Gastroesophageal sphincter (tissue), 4 donors: Measurements from ENCODE around the gene ZZZ3. TPM values are rescaled to one million over a fixed set of nuclear protein-coding genes. Genes with fewer than 3 reads are reported as not detected.

Experiments
- ATAC-seq: fragments of 150-250 bp; one replicate; pipeline ENCODE4 v1.9.1; 2016; ENCODE audit warnings: mild to moderate bottlenecking, moderate library complexity
- H3K27ac ChIP-seq, 4 donors: fragments of 200-600 bp; sonication (generic) in 3 of 4; 1 replicate in 3 of 4; 2 replicates in 1 of 4; pipeline ENCODE4 v1.5.1; 2016 to 2019
- H3K27me3 ChIP-seq: fragments of 200-600 bp; sonication (generic); one replicate; pipeline ENCODE4 v1.5.1; 2019
- H3K36me3 ChIP-seq, 2 donors: fragments of 200-600 bp; sonication (generic); one replicate each; pipeline ENCODE4 v1.5.1; 2019; ENCODE audit warnings: control low read depth in 1 of 2
- H3K4me1 ChIP-seq, 3 donors: fragments of 200-600 bp; sonication (generic); 1 replicate in 2 of 3; 2 replicates in 1 of 3; pipeline ENCODE4 v1.5.1; 2016 to 2019; ENCODE audit warnings: control low read depth in 2 of 3
- H3K4me3 ChIP-seq, 2 donors: fragments of 200-600 bp; sonication (generic); one replicate each; pipeline ENCODE4 v1.5.1; 2019; ENCODE audit warnings: mild to moderate bottlenecking in 1 of 2, moderate library complexity in 1 of 2
- H3K9me3 ChIP-seq, 3 donors: fragments of 200-600 bp; sonication (generic); one replicate each; pipeline ENCODE4 v1.5.1; 2017 to 2019; ENCODE audit warnings: control low read depth in 2 of 3
- CTCF ChIP-seq, 4 experiments: fragments of 200-600 bp in 2 of 4; fragments of 450-650 bp in 2 of 4; sonication (generic) in 1 of 4; IDR thresholded peaks; one replicate each; pipeline ENCODE4 v1.5.1; 2017 to 2019; ENCODE audit warnings: antibody characterized with exemption in 4 of 4, mild to moderate bottlenecking in 2 of 4, moderate library complexity in 2 of 4
- EP300 ChIP-seq: sonication (generic); formaldehyde crosslinking; IDR thresholded peaks from one replicate; pipeline ENCODE4 v1.6.1; 2017; ENCODE audit warnings: antibody characterized with exemption, mild to moderate bottlenecking
- POLR2A ChIP-seq, 2 donors: fragments of 450-650 bp; IDR thresholded peaks; one replicate each; pipeline ENCODE4 v1.6.1; 2017; ENCODE audit warnings: antibody characterized with exemption in 2 of 2, mild to moderate bottlenecking in 2 of 2, moderate library complexity in 1 of 2
- POLR2AphosphoS5 ChIP-seq: sonication (generic); formaldehyde crosslinking; IDR thresholded peaks from one replicate; pipeline ENCODE4 v1.6.1; 2017; ENCODE audit warnings: antibody characterized with exemption
- WGBS, 2 donors: methylation state at CpG; one replicate each; pipeline ENCODE4 v1.1.5; 2018; ENCODE audit warnings: low coverage in 1 of 2; 5-methylcytosine and 5-hydroxymethylcytosine counted together
- total RNA-seq, 4 donors: library from RNA; depleted of rRNA; stranded (reverse); fragments of >200 nt; gene quantifications; one replicate each; pipeline ENCODE4 v1.1.0, GENCODE V29; 2016

ZZZ3 gene
- total RNA-seq, 4 donors from 2014 or later = 38.2 to 79.7 (median 53.5) TPM

- no peak overlapping the region for H3K4me3 ChIP-seq
- WGBS, 2 donors = 80 to 100% methylated on average over 1 to 3 of the region's 3 CpGs
- no peak for ATAC-seq
Observed at GRCh38 chr1:77688939-77689338, 6.5 kb upstream of the ZZZ3 start.

GRCh38 chr1:77687519-77687906 is 5.1 kb upstream of the ZZZ3 start:
- Histone ChIP-seq H3K27ac (no peak overlapping the region), H3K36me3 (peaks cover 0 to 17% of the 10 kb centered on the region in 2 donors), H3K27me3 (no peaks in the 10 kb centered on the region), H3K4me1 (peaks cover 0 to 14% (median 0%) of the 10 kb centered on the region in 3 donors), H3K9me3 (no peaks in the 10 kb centered on the region), H3K4me3 (peak overlapping the region in 1 of 2 donors; percentile 39)
- 60% methylated on average over 1 of the region's 21 CpGs; no CpG with 5 or more reads in 1 of the 2 donors for WGBS, 2 donors
- TF ChIP-seq EP300 = no peak
- no peak for TF ChIP-seq POLR2AphosphoS5
- no peak for TF ChIP-seq POLR2A (IDR thresholded peaks at IDR 0.05)
- peak in 2 of 4 experiments; percentile 25 to 38 for TF ChIP-seq CTCF (IDR thresholded peaks at IDR 0.05)
- no peak for ATAC-seq

More at GRCh38 chr1:77688939-77689338, 6.5 kb upstream of the ZZZ3 start:
- no peak overlapping the region for H3K27ac ChIP-seq
- H3K9me3 ChIP-seq = no peaks in the 10 kb centered on the region
- H3K27me3 ChIP-seq = no peaks in the 10 kb centered on the region
- H3K36me3 ChIP-seq = peaks cover 0 to 31% of the 10 kb centered on the region in 2 donors
- no peak for TF ChIP-seq POLR2A (IDR thresholded peaks at IDR 0.05)
- TF ChIP-seq POLR2AphosphoS5 = no peak
- no peak for TF ChIP-seq CTCF (IDR thresholded peaks at IDR 0.05)
- no peak for TF ChIP-seq EP300
- H3K4me1 ChIP-seq = peaks cover 0 to 9% (median 0%) of the 10 kb centered on the region in 3 donors

- no peak for ATAC-seq
- Histone ChIP-seq H3K9me3 (no peaks in the 10 kb centered on the region), H3K27me3 (no peaks in the 10 kb centered on the region), H3K4me3 (peak overlapping the region in 1 of 2 donors; percentile 39), H3K27ac (no peak overlapping the region), H3K4me1 (peaks cover 0 to 15% (median 0%) of the 10 kb centered on the region in 3 donors), H3K36me3 (peaks cover 0 to 11% of the 10 kb centered on the region in 2 donors)
- no peak for TF ChIP-seq EP300
- no peak for TF ChIP-seq CTCF (IDR thresholded peaks at IDR 0.05)
- 82% methylated on average over 3 of the region's 33 CpGs; no CpG with 5 or more reads in 1 of the 2 donors for WGBS, 2 donors
Observed at GRCh38 chr1:77686796-77687518, 4.5 kb upstream of the ZZZ3 start.

- peak; percentile 91 for ATAC-seq
- TF ChIP-seq CTCF (IDR thresholded peaks at IDR 0.05) (peak; percentile 92 to 98 (median 94)), EP300 (no peak), POLR2A (IDR thresholded peaks at IDR 0.05) (peak; percentile 33 to 54), POLR2AphosphoS5 (peak; percentile 58)
- peaks cover 0 to 50% (median 6%) of the 10 kb centered on the region in 3 donors for H3K4me1 ChIP-seq
- peak overlapping the region; percentile 68 to 90 for H3K4me3 ChIP-seq
- no peaks in the 10 kb centered on the region for H3K27me3 ChIP-seq
- H3K27ac ChIP-seq = peak overlapping the region; percentile 66 to 95 (median 94)
- no peaks in the 10 kb centered on the region for H3K36me3 ChIP-seq
- 0 to 1% methylated on average over 9 to 12 of the region's 72 CpGs for WGBS, 2 donors
- H3K9me3 ChIP-seq = no peaks in the 10 kb centered on the region
Observed at GRCh38 chr1:77683160-77684148, 996 bp upstream of the ZZZ3 start.
